K562 treated with DMSO at 1 percent for 4 hours (cell line): Measurements from ENCODE around the gene MICA. TPM values are rescaled to one million over a fixed set of nuclear protein-coding genes. Genes with fewer than 3 reads are reported as not detected.

Source experiments
- total RNA-seq: library from RNA; unstranded; fragments of 300-600 nt; gene quantifications from 2 replicates; pipeline ENCODE4 v1.2.3, GENCODE V29; 2022; ENCODE audit not compliant: insufficient read depth

Gene MICA
- 24.3 and 25.4 TPM in 2 replicates for total RNA-seq

DNA sequence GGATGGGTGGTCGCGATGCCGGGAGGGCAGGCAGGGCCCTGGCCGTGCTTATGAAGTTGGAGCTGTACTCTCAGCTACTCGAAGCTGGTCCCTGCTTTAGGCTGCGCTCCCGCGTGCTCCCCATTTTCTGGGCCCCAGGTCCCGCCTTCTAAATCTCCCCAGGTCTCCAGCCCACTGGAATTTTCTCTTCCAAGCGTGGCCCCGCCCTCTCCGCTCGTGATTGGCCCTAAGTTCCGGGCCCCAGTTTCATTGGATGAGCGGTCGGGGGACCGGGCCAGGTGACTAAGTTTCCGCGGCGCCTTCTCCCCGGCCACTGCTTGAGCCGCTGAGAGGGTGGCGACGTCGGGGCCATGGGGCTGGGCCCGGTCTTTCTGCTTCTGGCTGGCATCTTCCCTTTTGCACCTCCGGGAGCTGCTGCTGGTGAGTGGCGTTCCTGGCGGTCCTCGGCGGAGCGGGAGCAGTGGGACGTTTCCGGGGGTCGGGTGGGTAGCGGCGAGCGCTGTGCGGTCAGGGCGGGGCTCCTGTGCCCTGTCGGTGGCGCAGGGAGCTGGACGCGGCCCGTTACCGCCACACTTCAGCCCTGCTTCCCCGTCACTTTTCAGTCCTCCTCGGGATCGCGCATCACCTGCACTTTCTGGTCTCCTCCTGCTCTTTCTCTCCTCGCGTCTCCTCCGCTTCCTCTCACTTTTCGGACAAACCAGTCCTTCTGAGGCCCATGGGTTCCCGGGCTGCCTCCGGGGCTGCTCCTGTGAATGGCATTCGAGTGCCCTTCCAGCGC is at the start of gene MICA:
Gene MICA (plus strand): TSS at position 313 of the 778 bp plus-strand sequence. CDS start 38 bp downstream, at position 351.

DNA sequence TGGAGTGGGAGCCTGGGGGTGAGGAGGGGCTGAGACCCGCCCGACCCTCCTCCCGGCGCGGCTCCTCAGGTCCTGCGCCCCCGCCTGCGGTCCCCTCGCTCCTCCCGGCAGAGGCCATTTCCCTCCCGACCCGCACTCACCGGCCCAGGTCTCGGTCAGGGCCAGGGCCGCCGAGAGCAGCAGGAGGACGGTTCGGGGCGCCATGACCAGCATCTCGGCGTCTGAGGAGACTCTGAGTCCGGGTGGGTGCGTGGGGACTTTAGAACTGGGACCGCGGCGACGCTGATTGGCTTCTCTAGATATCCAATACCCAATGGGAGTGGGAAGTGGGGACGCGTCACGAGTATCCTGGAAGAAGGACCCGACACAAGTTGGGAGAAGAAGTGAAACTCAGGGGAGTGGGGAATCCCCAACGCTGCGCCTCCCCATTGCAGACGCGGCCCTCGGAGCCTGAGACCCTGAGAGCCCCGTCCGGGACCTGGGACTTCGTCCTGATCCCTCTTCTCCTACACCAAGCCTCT is 46.4 kb upstream of the MICA start, which contains the start of gene HLA-B:
Gene HLA-B (minus strand): TSS at position 234 of the 521 bp plus-strand sequence. CDS start 21 bp downstream, at position 213.

Other genes with a start within 250 kb of the MICA start
- gene CCHCR1, start 245.8 kb upstream of the MICA start, total RNA-seq: 28.8 and 34.8 TPM in 2 replicates
- gene TCF19, start 245.0 kb upstream of the MICA start, total RNA-seq: 51.6 and 53.6 TPM in 2 replicates
- gene POU5F1, start 232.9 kb upstream of the MICA start, total RNA-seq: 0.34 TPM in 1 of 2 replicates, not detected in the other
- 21.1 and 22.6 TPM in 2 replicates for gene HLA-C, start 131.5 kb upstream of the MICA start, total RNA-seq
- gene HLA-B, start 46.4 kb upstream of the MICA start, total RNA-seq: 3.0 and 3.9 TPM in 2 replicates
- 20.6 and 25.7 TPM in 2 replicates for gene MICB, start 94.5 kb downstream of the MICA start, total RNA-seq
- not detected in 2 replicates for gene MCCD1, start 125.4 kb downstream of the MICA start, total RNA-seq
- 175 and 204 TPM in 2 replicates for gene DDX39B, start 138.4 kb downstream of the MICA start, total RNA-seq
- not detected in 2 replicates for gene ATP6V1G2, start 143.0 kb downstream of the MICA start, total RNA-seq
- 54.0 and 55.3 TPM in 2 replicates for gene NFKBIL1, start 144.0 kb downstream of the MICA start, total RNA-seq
- not detected in 2 replicates for gene LTA, start 168.7 kb downstream of the MICA start, total RNA-seq
- 0.39 TPM in 1 of 2 replicates, not detected in the other for gene TNF, start 172.0 kb downstream of the MICA start, total RNA-seq
- not detected in 2 replicates for gene LTB, start 178.8 kb downstream of the MICA start, total RNA-seq
- 8.0 and 9.8 TPM in 2 replicates for gene LST1, start 182.7 kb downstream of the MICA start, total RNA-seq
- gene NCR3, start 189.4 kb downstream of the MICA start, total RNA-seq: 1.7 TPM in 1 of 2 replicates, not detected in the other
- gene AIF1, start 211.6 kb downstream of the MICA start, total RNA-seq: 26.7 and 27.1 TPM in 2 replicates
- gene PRRC2A, start 217.1 kb downstream of the MICA start, total RNA-seq: 185 and 248 TPM in 2 replicates
- gene BAG6, start 249.1 kb downstream of the MICA start, total RNA-seq: 380 and 409 TPM in 2 replicates